Choroid plexus epithelial cell (primary cell): ENCODE measurements around the gene RIMBP2.

Source experiments
- DNase-seq: peaks from one replicate; pipeline ENCODE4 v3.0.0-alpha.2; 2010; ENCODE audit warnings: low read depth
- H3K4me3 ChIP-seq: 2 replicates; pipeline ENCODE4 v1.5.1; 2011; ENCODE audit warnings: low read depth, mild to moderate bottlenecking, control low read depth, low read length, moderate library complexity
- CTCF ChIP-seq: conservative IDR thresholded peaks from 2 replicates; pipeline ENCODE4 v1.5.1; 2011; ENCODE audit warnings: low read depth, mild to moderate bottlenecking, control low read depth, inconsistent platforms, low read length, moderate library complexity

Gene RIMBP2

GRCh38 chr12:130620281-130620680 is 95.8 kb downstream of the RIMBP2 start:
- no peak for DNase-seq
- no peak for TF ChIP-seq CTCF
- H3K4me3 ChIP-seq = no peak overlapping the region

GRCh38 chr12:130619385-130620001 is 96.6 kb downstream of the RIMBP2 start:
- no peak for DNase-seq
- no peak overlapping the region for H3K4me3 ChIP-seq
- no peak for TF ChIP-seq CTCF

- no peak overlapping the region for H3K4me3 ChIP-seq
- DNase-seq = no peak
- TF ChIP-seq CTCF = no peak
Measured at GRCh38 chr12:130617219-130617618, 98.9 kb downstream of the RIMBP2 start.

- DNase-seq = no peak
- no peak overlapping the region for H3K4me3 ChIP-seq
- no peak for TF ChIP-seq CTCF
Measured at GRCh38 chr12:130615861-130616345, 100.2 kb downstream of the RIMBP2 start.

GRCh38 chr12:130614530-130614905 is 101.6 kb downstream of the RIMBP2 start:
- no peak for TF ChIP-seq CTCF
- no peak overlapping the region for H3K4me3 ChIP-seq

GRCh38 chr12:130613831-130614529 is 102.1 kb downstream of the RIMBP2 start:
- no peak for TF ChIP-seq CTCF
- no peak for DNase-seq
- H3K4me3 ChIP-seq = no peak overlapping the region

More at GRCh38 chr12:130614530-130614905, 101.6 kb downstream of the RIMBP2 start:
- no peak for DNase-seq

GRCh38 chr12:130613131-130613530 is 103.0 kb downstream of the RIMBP2 start:
- H3K4me3 ChIP-seq = no peak overlapping the region
- DNase-seq = no peak
- no peak for TF ChIP-seq CTCF
